Mesendoderm (in vitro differentiated cells): Measurements from ENCODE around the gene GPR62.
A peak's percentile ranks its signal among the peaks of the same experiment; 100 is the strongest.

Source experiments
- DNase-seq: peaks from one replicate; pipeline ENCODE4 v3.0.0; 2013
- H2AK5ac ChIP-seq: 2 replicates; pipeline ENCODE4 v1.6.1; 2013; ENCODE audit warnings: low read length, inconsistent platforms
- H2BK120ac ChIP-seq: 2 replicates; pipeline ENCODE4 v1.6.1; 2013; ENCODE audit warnings: low read depth, mild to moderate bottlenecking, low read length, moderate library complexity, mixed read lengths
- H2BK15ac ChIP-seq: replicated peaks from 2 replicates; pipeline ENCODE4 v1.6.1; 2013; ENCODE audit warnings: low read depth, mild to moderate bottlenecking, moderate library complexity
- H2BK5ac ChIP-seq: 2 replicates; pipeline ENCODE4 v1.6.1; 2013; ENCODE audit warnings: low read length, inconsistent platforms
- H3K18ac ChIP-seq: 2 replicates; pipeline ENCODE4 v1.6.1; 2013; ENCODE audit warnings: mild to moderate bottlenecking, low read length, mixed read lengths
- H3K23ac ChIP-seq: one replicate; pipeline ENCODE4 v1.6.1; 2013; ENCODE audit warnings: low read length
- H3K27ac ChIP-seq: 2 replicates; pipeline ENCODE4 v1.5.1; 2013; ENCODE audit warnings: low read depth, mild to moderate bottlenecking, inconsistent platforms, low read length, moderate library complexity
- H3K27me3 ChIP-seq: 2 replicates; pipeline ENCODE4 v1.6.1; 2013; ENCODE audit warnings: low read length, control low read depth, mild to moderate bottlenecking, inconsistent platforms; ENCODE audit not compliant: insufficient read depth, poor library complexity
- H3K36me3 ChIP-seq: 2 replicates; pipeline ENCODE4 v1.6.1; 2013; ENCODE audit warnings: low read length, inconsistent platforms; ENCODE audit not compliant: control insufficient read depth, insufficient read depth
- H3K4ac ChIP-seq: one replicate; pipeline ENCODE4 v1.6.1; 2013; ENCODE audit warnings: low read depth, mild to moderate bottlenecking, low read length, moderate library complexity
- H3K4me1 ChIP-seq: 2 replicates; pipeline ENCODE4 v1.6.1; 2013; ENCODE audit warnings: low read depth, low read length, inconsistent platforms; ENCODE audit not compliant: control insufficient read depth
- H3K4me2 ChIP-seq: 2 replicates; pipeline ENCODE4 v1.6.1; 2013; ENCODE audit warnings: low read length
- H3K4me3 ChIP-seq: 2 replicates; pipeline ENCODE4 v1.5.1; 2013; ENCODE audit warnings: mild to moderate bottlenecking, low read length
- H3K56ac ChIP-seq: one replicate; pipeline ENCODE4 v1.6.1; 2013; ENCODE audit warnings: low read length
- H3K79me1 ChIP-seq: 2 replicates; pipeline ENCODE4 v1.6.1; 2013; ENCODE audit warnings: low read length, inconsistent platforms
- H3K79me2 ChIP-seq: 2 replicates; pipeline ENCODE4 v1.6.1; 2013; ENCODE audit warnings: mild to moderate bottlenecking, low read length; ENCODE audit not compliant: control insufficient read depth, insufficient read depth
- H3K9ac ChIP-seq: 2 replicates; pipeline ENCODE4 v1.6.1; 2013; ENCODE audit warnings: low read length, inconsistent platforms
- H4K5ac ChIP-seq: one replicate; pipeline ENCODE4 v1.6.1; 2013; ENCODE audit warnings: low read length
- H4K8ac ChIP-seq: one replicate; pipeline ENCODE4 v1.6.1; 2013; ENCODE audit warnings: low read depth, mild to moderate bottlenecking, control low read depth, low read length, moderate library complexity
- WGBS: extraction: QIAGEN DNeasy Blood & Tissue Kit; methylation state at CpG from one replicate; pipeline ENCODE4 v1.1.7; 2013; ENCODE audit warnings: low lambda C conversion rate, missing lambda C conversion rate; ENCODE audit not compliant: insufficient coverage; ENCODE audit errors: extremely low coverage; 5-methylcytosine and 5-hydroxymethylcytosine counted together

GPR62 gene

DNA sequence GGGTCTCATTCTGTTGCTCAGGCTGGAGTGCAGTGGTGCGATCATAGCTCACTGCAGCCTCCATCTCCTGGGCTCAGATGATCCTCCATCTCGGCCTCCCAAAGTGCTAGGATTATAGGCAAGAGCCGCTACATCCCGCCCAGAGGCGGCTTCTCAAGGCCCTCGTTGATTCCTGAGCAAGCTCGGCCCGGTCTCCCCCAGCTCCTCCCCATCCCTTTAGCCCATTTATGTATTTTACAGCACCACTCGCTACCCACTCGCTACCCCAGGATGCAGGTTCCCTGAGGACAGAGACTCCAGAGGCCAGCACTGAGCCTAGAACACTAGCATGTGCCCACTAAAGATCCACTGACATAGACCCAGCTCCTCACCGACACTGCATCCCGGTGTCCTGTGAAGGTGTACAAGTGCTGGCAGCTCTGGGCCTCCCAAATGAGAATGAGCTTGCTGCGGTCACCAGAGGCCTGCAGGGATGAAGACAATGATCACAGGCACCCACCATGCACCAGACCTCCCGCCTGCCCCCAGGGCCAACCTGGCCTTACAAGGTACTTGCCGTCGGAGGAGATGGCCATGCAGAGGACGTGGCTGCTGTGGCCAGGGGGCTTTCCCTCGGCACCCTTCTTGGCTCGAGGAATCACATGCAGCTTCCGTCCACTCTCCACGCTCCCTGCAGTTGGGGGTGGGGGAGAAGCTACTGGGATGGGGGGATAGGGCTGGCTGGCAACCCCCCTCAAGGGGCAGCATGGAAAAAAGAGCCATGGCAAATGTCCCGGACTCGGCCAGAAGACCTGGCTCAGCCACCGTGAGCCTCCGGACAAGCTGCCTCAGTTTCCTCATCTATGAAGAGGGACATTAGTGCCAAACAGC lies 19.1 kb upstream of the GPR62 start:
- H3K18ac ChIP-seq, result no peak overlapping the region
- no peak overlapping the region for H4K5ac ChIP-seq
- no peak overlapping the region for H3K4me2 ChIP-seq
- H2BK5ac ChIP-seq, result no peak overlapping the region
- peaks cover 28% of the 10 kb centered on the region for H3K36me3 ChIP-seq
- H2BK15ac ChIP-seq, result no peak overlapping the region
- H3K9ac ChIP-seq, result no peak overlapping the region
- H3K79me2 ChIP-seq, result peaks cover 23% of the 10 kb centered on the region
- no peak overlapping the region for H3K4me3 ChIP-seq
- H3K27ac ChIP-seq, result no peak overlapping the region
- no peak overlapping the region for H3K4ac ChIP-seq
- no peak overlapping the region for H4K8ac ChIP-seq
- no peak for DNase-seq
- H3K56ac ChIP-seq, result no peak overlapping the region
- peaks cover 21% of the 10 kb centered on the region for H3K79me1 ChIP-seq
- H2BK120ac ChIP-seq, result no peak overlapping the region
- H3K27me3 ChIP-seq, result no peaks in the 10 kb centered on the region
- peaks cover 2% of the 10 kb centered on the region for H3K4me1 ChIP-seq
- no CpG with 5 or more reads among the region's 25 CpGs for WGBS
- no peak overlapping the region for H3K23ac ChIP-seq
- H2AK5ac ChIP-seq, result no peak overlapping the region

DNA sequence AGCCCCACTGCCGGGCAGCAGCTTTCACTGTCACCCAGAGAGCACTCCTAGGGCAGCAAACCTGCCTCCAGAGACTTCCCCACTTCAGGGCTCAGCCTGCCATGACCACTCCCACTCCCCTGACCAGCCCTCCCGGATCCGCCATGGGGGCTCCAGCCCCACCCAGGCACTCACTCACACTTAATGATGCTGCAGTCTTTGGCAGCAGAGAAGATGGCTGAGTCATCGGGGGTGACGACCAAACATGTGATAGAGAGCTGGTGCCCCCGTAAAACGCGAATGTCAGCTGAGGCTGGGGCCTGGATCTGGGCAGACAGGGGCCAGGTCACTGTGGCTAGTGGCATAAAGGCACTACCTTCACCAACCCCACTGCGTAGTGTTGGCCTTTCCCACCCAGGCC lies 18.2 kb upstream of the GPR62 start:
- no CpG with 5 or more reads among the region's 9 CpGs for WGBS
- no peak for DNase-seq
- Histone ChIP-seq H4K5ac (no peak overlapping the region), H3K36me3 (peaks cover 28% of the 10 kb centered on the region), H3K9ac (no peak overlapping the region), H3K79me2 (peaks cover 27% of the 10 kb centered on the region), H2BK5ac (no peak overlapping the region), H3K4me1 (peaks cover 2% of the 10 kb centered on the region), H3K79me1 (peaks cover 22% of the 10 kb centered on the region), H3K18ac (no peak overlapping the region), H3K4me3 (no peak overlapping the region), H3K27me3 (no peaks in the 10 kb centered on the region), H2AK5ac (no peak overlapping the region), H3K56ac (no peak overlapping the region), H2BK120ac (no peak overlapping the region), H3K4ac (no peak overlapping the region), H4K8ac (no peak overlapping the region), H3K23ac (no peak overlapping the region), H3K4me2 (no peak overlapping the region), H2BK15ac (no peak overlapping the region), H3K27ac (no peak overlapping the region)

GRCh38 chr3:51937611-51938450 lies 17.4 kb upstream of the GPR62 start:
- DNase-seq, result no peak
- no peak overlapping the region for H3K56ac ChIP-seq
- peaks cover 25% of the 10 kb centered on the region for H3K36me3 ChIP-seq
- H2BK120ac ChIP-seq, result no peak overlapping the region
- H3K79me2 ChIP-seq, result peaks cover 27% of the 10 kb centered on the region
- H3K4me2 ChIP-seq, result no peak overlapping the region
- H3K4me1 ChIP-seq, result peaks cover 4% of the 10 kb centered on the region
- no peak overlapping the region for H2BK5ac ChIP-seq
- peaks cover 22% of the 10 kb centered on the region for H3K79me1 ChIP-seq
- H3K27me3 ChIP-seq, result no peaks in the 10 kb centered on the region
- H3K4me3 ChIP-seq, result no peak overlapping the region
- no peak overlapping the region for H3K9ac ChIP-seq
- H2AK5ac ChIP-seq, result no peak overlapping the region
- no peak overlapping the region for H3K18ac ChIP-seq
- no peak overlapping the region for H4K8ac ChIP-seq
- H3K4ac ChIP-seq, result no peak overlapping the region
- no CpG with 5 or more reads among the region's 13 CpGs for WGBS
- H4K5ac ChIP-seq, result no peak overlapping the region
- no peak overlapping the region for H2BK15ac ChIP-seq
- H3K27ac ChIP-seq, result no peak overlapping the region
- H3K23ac ChIP-seq, result no peak overlapping the region

GRCh38 chr3:51938780-51939425 lies 16.3 kb upstream of the GPR62 start:
- H3K36me3 ChIP-seq, result peaks cover 22% of the 10 kb centered on the region
- no peaks in the 10 kb centered on the region for H3K27me3 ChIP-seq
- H3K79me1 ChIP-seq, result peaks cover 22% of the 10 kb centered on the region
- peak overlapping the region; percentile 59 for H3K23ac ChIP-seq
- H3K56ac ChIP-seq, result peak overlapping the region; percentile 31
- H4K8ac ChIP-seq, result no peak overlapping the region
- no peak overlapping the region for H2BK5ac ChIP-seq
- no peak overlapping the region for H3K4me3 ChIP-seq
- peak overlapping the region; percentile 47 for H3K9ac ChIP-seq
- H3K4ac ChIP-seq, result no peak overlapping the region
- peaks cover 27% of the 10 kb centered on the region for H3K79me2 ChIP-seq
- no peak overlapping the region for H4K5ac ChIP-seq
- no peak overlapping the region for H3K4me2 ChIP-seq
- H2AK5ac ChIP-seq, result no peak overlapping the region
- peaks cover 4% of the 10 kb centered on the region for H3K4me1 ChIP-seq
- no peak overlapping the region for H2BK120ac ChIP-seq
- no peak overlapping the region for H3K18ac ChIP-seq
- H3K27ac ChIP-seq, result no peak overlapping the region
- no peak for DNase-seq
- WGBS, result no CpG with 5 or more reads among the region's 9 CpGs
- no peak overlapping the region for H2BK15ac ChIP-seq

- Histone ChIP-seq H2BK5ac (no peak overlapping the region), H2BK120ac (no peak overlapping the region), H3K36me3 (peaks cover 10% of the 10 kb centered on the region), H3K27ac (no peak overlapping the region), H3K4me1 (peaks cover 4% of the 10 kb centered on the region), H3K56ac (peak overlapping the region; percentile 91), H3K4me3 (peak overlapping the region; percentile 82), H3K27me3 (no peaks in the 10 kb centered on the region), H3K23ac (peak overlapping the region; percentile 67), H3K18ac (no peak overlapping the region), H3K4me2 (peak overlapping the region; percentile 65), H2BK15ac (no peak overlapping the region), H4K5ac (no peak overlapping the region), H3K9ac (peak overlapping the region; percentile 68), H2AK5ac (no peak overlapping the region), H4K8ac (no peak overlapping the region), H3K79me2 (peaks cover 27% of the 10 kb centered on the region), H3K4ac (no peak overlapping the region), H3K79me1 (peaks cover 20% of the 10 kb centered on the region)
- 100% methylated on average over 1 of the region's 13 CpGs for WGBS
- DNase-seq, result peak; percentile 12
Measured at GRCh38 chr3:51940648-51941462, 14.3 kb upstream of the GPR62 start.
